H1 (cell line): ENCODE measurements around the gene DOCK1. TPM values are rescaled to one million over a fixed set of nuclear protein-coding genes. Genes with fewer than 3 reads are reported as not detected.

Source experiments
- CTCF ChIA-PET: fragments of 300-600 bp; sonication (Branson Sonifier 250); formaldehyde crosslinking; loops from one replicate; lab custom pipeline; 2021; ENCODE audit not compliant: partially characterized antibody; lab: Charles Lee
- POLR2A ChIA-PET: fragments of 300-600 bp; sonication (Branson Sonifier 250); formaldehyde crosslinking; loops from one replicate; lab custom pipeline; 2021; ENCODE audit warnings: inconsistent platforms; ENCODE audit not compliant: partially characterized antibody; lab: Charles Lee
- DNase-seq, 2 experiments: peaks; one replicate each; pipeline versions ENCODE4 v3.0.0 to v3.0.0-alpha.2; 2010 to 2022; ENCODE audit warnings: low spot score in 2 of 2, low read depth in 1 of 2, mixed read lengths in 1 of 2
- FAIRE-seq: peaks from 2 replicates; lab custom pipeline; 2011; peaks lifted over from hg19 to GRCh38; lab: Jason Lieb, UNC
- H2AFZ ChIP-seq: 2 replicates; pipeline ENCODE4 v1.8.1; 2012; ENCODE audit warnings: low read length, inconsistent platforms
- H2AK5ac ChIP-seq: 2 replicates; pipeline ENCODE4 v1.6.1; 2013; ENCODE audit warnings: low read depth, low read length
- H2BK120ac ChIP-seq: replicated peaks from 2 replicates; pipeline ENCODE3; 2013; ENCODE audit warnings: low read depth, low read length, inconsistent platforms
- H2BK12ac ChIP-seq: 2 replicates; pipeline ENCODE4 v1.6.1; 2013; ENCODE audit warnings: low read depth, low read length
- H2BK15ac ChIP-seq: 2 replicates; pipeline ENCODE4 v1.6.1; 2013; ENCODE audit warnings: low read length
- H2BK20ac ChIP-seq: 2 replicates; pipeline ENCODE4 v1.6.1; 2013; ENCODE audit warnings: low read length
- H2BK5ac ChIP-seq: 2 replicates; pipeline ENCODE4 v1.6.1; 2013; ENCODE audit warnings: low read depth, low read length
- H3K14ac ChIP-seq: 2 replicates; pipeline ENCODE4 v1.6.1; 2013; ENCODE audit warnings: inconsistent platforms; ENCODE audit not compliant: insufficient read length
- H3K18ac ChIP-seq: 2 replicates; pipeline ENCODE4 v1.6.1; 2013; ENCODE audit warnings: low read length; ENCODE audit errors: extremely low read depth
- H3K23ac ChIP-seq: 2 replicates; pipeline ENCODE4 v1.6.1; 2013; ENCODE audit warnings: inconsistent platforms; ENCODE audit not compliant: insufficient read length
- H3K23me2 ChIP-seq: 2 replicates; pipeline ENCODE4 v1.6.1; 2013; ENCODE audit warnings: low read depth, low read length
- H3K27ac ChIP-seq: 2 replicates; pipeline ENCODE4 v1.6.1; 2011; ENCODE audit warnings: low read depth, low read length, inconsistent platforms
- H3K27me3 ChIP-seq, 4 experiments: replicated peaks in 1 of 4; 1 replicate in 1 of 4; 2 replicates in 3 of 4; pipeline versions ENCODE4 v1.6.1 to v1.8.1; 2011 to 2013; ENCODE audit warnings: low read length in 3 of 4, mild to moderate bottlenecking in 3 of 4, inconsistent platforms in 2 of 4, mixed read lengths in 2 of 4, moderate library complexity in 1 of 4; ENCODE audit not compliant: control insufficient read depth in 3 of 4, insufficient read depth in 3 of 4; ENCODE audit errors: extremely low read depth in 1 of 4
- H3K36me3 ChIP-seq, 4 experiments: 2 replicates each; pipeline versions ENCODE4 v1.6.1 to v1.8.1; 2011 to 2013; ENCODE audit warnings: mild to moderate bottlenecking in 4 of 4, low read length in 3 of 4, moderate library complexity in 2 of 4, control low read depth in 1 of 4, inconsistent platforms in 1 of 4; ENCODE audit not compliant: insufficient read depth in 4 of 4, control insufficient read depth in 2 of 4
- H3K4ac ChIP-seq: replicated peaks from 2 replicates; pipeline ENCODE3; 2013; ENCODE audit warnings: low read length, low read depth, mixed read lengths, inconsistent platforms; ENCODE audit not compliant: insufficient read length
- H3K4me1 ChIP-seq, 4 experiments: replicated peaks in 1 of 4; 1 replicate in 1 of 4; 2 replicates in 3 of 4; pipeline versions ENCODE4 v1.6.1 to v1.8.1; 2011 to 2013; ENCODE audit warnings: low read length in 3 of 4, inconsistent platforms in 2 of 4, mixed read lengths in 1 of 4; ENCODE audit not compliant: insufficient read depth in 4 of 4, control insufficient read depth in 3 of 4
- H3K4me2 ChIP-seq, 2 experiments: 2 replicates each; pipeline versions ENCODE4 v1.6.1 to v1.8.1; 2011 to 2013; ENCODE audit warnings: low read depth in 2 of 2, low read length in 2 of 2, control low read depth in 1 of 2, inconsistent platforms in 1 of 2, mild to moderate bottlenecking in 1 of 2; ENCODE audit not compliant: insufficient read depth in 1 of 2
- H3K4me3 ChIP-seq, 4 experiments: fragments of 200-600, 300-600 bp in 1 of 4; sonication (generic), shearing (Covaris generic), sonication (Bioruptor Twin) in 1 of 4; 2 replicates each; pipeline versions ENCODE4 v1.5.1 to v1.8.1; 2011 to 2016; ENCODE audit warnings: low read length in 4 of 4, low read depth in 3 of 4, control low read depth in 2 of 4, inconsistent platforms in 2 of 4, mild to moderate bottlenecking in 2 of 4, mixed read lengths in 1 of 4, moderate library complexity in 1 of 4; ENCODE audit not compliant: insufficient read depth in 2 of 4; ENCODE audit errors: extremely low read depth in 1 of 4
- H3K56ac ChIP-seq: replicated peaks from 2 replicates; pipeline ENCODE3; 2013; ENCODE audit warnings: low read depth, mild to moderate bottlenecking, mixed read lengths, low read length, inconsistent platforms; ENCODE audit not compliant: insufficient read length
- H3K79me1 ChIP-seq: 2 replicates; pipeline ENCODE4 v1.6.1; 2013; ENCODE audit warnings: low read depth, low read length, control low read depth
- H3K79me2 ChIP-seq, 2 experiments: 2 replicates each; pipeline versions ENCODE4 v1.6.1 to v1.8.1; 2012 to 2013; ENCODE audit warnings: low read length in 2 of 2, mild to moderate bottlenecking in 2 of 2, inconsistent platforms in 1 of 2; ENCODE audit not compliant: insufficient read depth in 2 of 2, control insufficient read depth in 1 of 2
- H3K9ac ChIP-seq, 4 experiments: replicated peaks in 1 of 4; 1 replicate in 1 of 4; 2 replicates in 3 of 4; pipeline versions ENCODE4 v1.6.1 to v1.8.1; 2011 to 2013; ENCODE audit warnings: low read depth in 3 of 4, low read length in 3 of 4, control low read depth in 2 of 4, mild to moderate bottlenecking in 2 of 4, moderate library complexity in 2 of 4, inconsistent platforms in 1 of 4; ENCODE audit errors: extremely low read depth in 1 of 4
- H3K9me3 ChIP-seq, 2 experiments: 2 replicates each; pipeline versions ENCODE4 v1.6.1 to v1.8.1; 2012 to 2013; ENCODE audit warnings: mild to moderate bottlenecking in 2 of 2, moderate library complexity in 2 of 2, control low read depth in 1 of 2, inconsistent platforms in 1 of 2, low read depth in 1 of 2, low read length in 1 of 2, mixed read lengths in 1 of 2; ENCODE audit not compliant: insufficient read depth in 2 of 2
- H4K20me1 ChIP-seq, 2 experiments: replicated peaks in 1 of 2; 2 replicates each; pipeline versions ENCODE3 to v1.8.1; 2011 to 2013; ENCODE audit warnings: inconsistent platforms in 2 of 2, low read length in 2 of 2, mild to moderate bottlenecking in 1 of 2; ENCODE audit not compliant: insufficient read depth in 2 of 2, control insufficient read depth in 1 of 2
- H4K5ac ChIP-seq: 2 replicates; pipeline ENCODE4 v1.6.1; 2013; ENCODE audit warnings: low read length, low read depth, mixed read lengths, inconsistent platforms; ENCODE audit not compliant: insufficient read length
- H4K8ac ChIP-seq: 2 replicates; pipeline ENCODE4 v1.8.0; 2013; ENCODE audit warnings: mild to moderate bottlenecking, moderate library complexity, low read length, inconsistent platforms; ENCODE audit not compliant: insufficient read depth; ENCODE audit errors: extremely low read depth
- H4K91ac ChIP-seq: replicated peaks from 2 replicates; pipeline ENCODE3; 2013; ENCODE audit warnings: low read length, mixed read lengths, inconsistent platforms; ENCODE audit not compliant: insufficient read length
- EGR1 ChIP-seq: IDR thresholded peaks from 2 replicates; pipeline ENCODE4 v1.6.1; 2011; ENCODE audit warnings: low read depth, low read length, borderline replicate concordance
- JUN ChIP-seq: IDR thresholded peaks from 2 replicates; pipeline ENCODE4 v1.6.1; 2011; ENCODE audit warnings: low read depth, mild to moderate bottlenecking, improper control_type of control experiment, low read length
- JUND ChIP-seq: IDR thresholded peaks from 2 replicates; pipeline ENCODE4 v1.6.1; 2011; ENCODE audit warnings: mild to moderate bottlenecking, improper control_type of control experiment, low read length
- PHF8 ChIP-seq: fragments of 200-600 bp; sonication (generic); conservative IDR thresholded peaks from 2 replicates; pipeline ENCODE4 v1.7.1; 2012; ENCODE audit warnings: low read depth, mild to moderate bottlenecking, inconsistent platforms, low read length, moderate library complexity
- RNF2 ChIP-seq: fragments of 200-900, 300-1000 bp; sonication (generic); IDR thresholded peaks from 2 replicates; pipeline ENCODE4 v1.7.1; 2016; ENCODE audit warnings: borderline replicate concordance, low read depth, mild to moderate bottlenecking, antibody characterized with exemption, low read length; ENCODE audit not compliant: poor library complexity, severe bottlenecking; ENCODE audit errors: missing control alignments
- SRF ChIP-seq: IDR thresholded peaks from 2 replicates; pipeline ENCODE4 v1.6.1; 2011; ENCODE audit warnings: mild to moderate bottlenecking, low read depth, low read length, moderate library complexity
- TBP ChIP-seq: IDR thresholded peaks from 2 replicates; pipeline ENCODE4 v1.6.1; 2011; ENCODE audit warnings: low read depth, low read length, improper control_type of control experiment
- USF2 ChIP-seq: IDR thresholded peaks from 2 replicates; pipeline ENCODE4 v1.6.1; 2011; ENCODE audit warnings: low read length, improper control_type of control experiment
- WGBS, 2 experiments: shearing (Covaris generic) in 1 of 2; methylation state at CpG; one replicate each; pipeline versions ENCODE4 v1.1.6 to v1.1.7; 2013 to 2015; ENCODE audit warnings: low lambda C conversion rate in 2 of 2, mixed read lengths in 2 of 2, inconsistent platforms in 1 of 2, low coverage in 1 of 2, missing lambda C conversion rate in 1 of 2; ENCODE audit not compliant: insufficient replicate concordance in 2 of 2, insufficient coverage in 1 of 2, insufficient read length in 1 of 2; ENCODE audit errors: extremely low coverage in 1 of 2, missing lambda C conversion rate in 1 of 2; 5-methylcytosine and 5-hydroxymethylcytosine counted together
- polyA plus RNA-seq, 7 experiments: library from polyadenylated mRNA; depleted of rRNA in 3 of 7; stranded (reverse) in 5 of 7; unstranded in 2 of 7; fragments of >200 nt in 5 of 7; fragments of 200-250 nt in 2 of 7; gene quantifications; 1 replicate in 5 of 7; 2 replicates in 1 of 7; 4 replicates in 1 of 7; pipeline versions ENCODE4 v1.2.1 to v1.2.3, GENCODE V29; 2011 to 2013; ENCODE audit warnings: missing spikeins in 2 of 7, mixed read lengths in 2 of 7
- total RNA-seq: library from RNA; stranded (reverse); fragmentation: NEBNext Ultra II Directional; extraction: Animal tissue kit (Norgen Biotek cat#: 25700); gene quantifications from 2 replicates; pipeline ENCODE4 v1.2.1, GENCODE V29; 2021

DOCK1 gene
- total and polyA plus RNA-seq, 2 of the 8 experiments (the other 6 are each of a cell fraction or from before 2014, with no cell fraction given) = 11.6 to 53.0 TPM

- DNase-seq (no peak), FAIRE-seq (no peak)
- Histone ChIP-seq H2BK15ac (no peak overlapping the region), H3K36me3 (peaks cover 0 to 4% (median 4%) of the 10 kb centered on the region in 4 experiments; a peak in 2 of 8 replicates), H3K4me3 (no peak overlapping the region), H4K20me1 (peaks cover 0 to 3% of the 10 kb centered on the region in 2 experiments), H2BK20ac (no peak overlapping the region), H3K23me2 (no peaks in the 10 kb centered on the region), H3K4me1 (no peaks in the 10 kb centered on the region), H3K23ac (no peak overlapping the region), H3K79me2 (no peaks in the 10 kb centered on the region), H3K9ac (no peak overlapping the region), H3K14ac (no peak overlapping the region), H3K27ac (no peak overlapping the region), H2AFZ (no peak overlapping the region), H2AK5ac (no peak overlapping the region), H2BK5ac (no peak overlapping the region), H3K79me1 (no peaks in the 10 kb centered on the region; the same call in 1 of the 2 replicates), H4K8ac (no peak overlapping the region), H2BK12ac (no peak overlapping the region), H3K4ac (no peak overlapping the region), H3K18ac (no peak overlapping the region), H4K91ac (no peak overlapping the region), H2BK120ac (no peak overlapping the region), H3K9me3 (no peaks in the 10 kb centered on the region), H3K4me2 (no peak overlapping the region), H3K27me3 (no peaks in the 10 kb centered on the region), H3K56ac (no peak overlapping the region), H4K5ac (no peak overlapping the region)
- TF ChIP-seq USF2 = no peak
- no peak for TF ChIP-seq EGR1
- TF ChIP-seq RNF2 = no peak
- TF ChIP-seq TBP = no peak
- TF ChIP-seq JUN = no peak
- no peak for TF ChIP-seq SRF
- TF ChIP-seq JUND = no peak
- no peak for TF ChIP-seq PHF8
- ChIA-PET CTCF (no interaction called here), POLR2A (no interaction called here)
- WGBS, 2 experiments = 95% methylated on average over 7 of the region's 7 CpGs; no CpG with 5 or more reads in 1 of the 2 experiments
Measured at GRCh38 chr10:127132451-127132850, 227.2 kb downstream of the DOCK1 start.
